Gastrocnemius medialis (tissue), 4 donors: ENCODE measurements around the gene RRM1.

Experiments
- CTCF ChIP-seq, 5 experiments: fragments of 450-650 bp in 3 of 5; fragments of 200-600 bp in 2 of 5; sonication (generic) in 2 of 5; IDR thresholded peaks in 4 of 5; conservative IDR thresholded peaks in 1 of 5; 1 replicate in 4 of 5; 2 replicates in 1 of 5; pipeline ENCODE4 v1.5.1; 2016 to 2019; ENCODE audit warnings: antibody characterized with exemption in 5 of 5, mild to moderate bottlenecking in 3 of 5, moderate library complexity in 3 of 5
- POLR2A ChIP-seq, 2 donors: fragments of 450-650 bp; IDR thresholded peaks; one replicate each; pipeline ENCODE4 v1.6.1; 2017; ENCODE audit warnings: antibody characterized with exemption in 2 of 2, mild to moderate bottlenecking in 2 of 2, moderate library complexity in 2 of 2

- TF ChIP-seq CTCF (IDR thresholded peaks at IDR 0.05 in 4 of 5, conservative IDR thresholded peaks at IDR 0.05 in 1 of 5) (no peak), POLR2A (IDR thresholded peaks at IDR 0.05) (no peak)
These were observed 40.0 kb upstream of the RRM1 start for GRCh38 chr11:4054643-4055042.
